DOHH2 (cell line): ENCODE measurements around the gene SLC25A17.

ENCODE experiments used
- H3F3A ChIP-seq: fragments of 200-600 bp; sonication (generic), shearing (Covaris generic); 2 replicates; pipeline ENCODE4 v1.6.0; 2016; ENCODE audit warnings: antibody characterized with exemption, mild to moderate bottlenecking; ENCODE audit not compliant: control insufficient read depth, insufficient read depth
- H3K27ac ChIP-seq: fragments of 200-600 bp; sonication (generic); 2 replicates; pipeline ENCODE4 v1.5.1; 2014; ENCODE audit warnings: low read depth, mild to moderate bottlenecking, low read length, moderate library complexity
- H3K27me3 ChIP-seq: fragments of 200-600 bp; sonication (generic); 2 replicates; pipeline ENCODE4 v1.6.1; 2014; ENCODE audit warnings: mild to moderate bottlenecking, low read length, mixed read lengths; ENCODE audit not compliant: control insufficient read depth
- H3K36me3 ChIP-seq: fragments of 200-600 bp; sonication (generic); 2 replicates; pipeline ENCODE4 v1.6.1; 2014; ENCODE audit warnings: mild to moderate bottlenecking, low read length, moderate library complexity, mixed read lengths; ENCODE audit not compliant: control insufficient read depth
- H3K4me1 ChIP-seq: fragments of 200-600 bp; sonication (generic); 2 replicates; pipeline ENCODE4 v1.6.1; 2014; ENCODE audit warnings: mild to moderate bottlenecking, low read length, mixed read lengths; ENCODE audit not compliant: control insufficient read depth
- H3K4me2 ChIP-seq: fragments of 200-600 bp; sonication (generic); 2 replicates; pipeline ENCODE4 v1.6.0; 2014; ENCODE audit warnings: mild to moderate bottlenecking, low read length, moderate library complexity
- H3K4me3 ChIP-seq: fragments of 200-600 bp; sonication (generic); 2 replicates; pipeline ENCODE4 v1.5.1; 2014; ENCODE audit warnings: mild to moderate bottlenecking, low read length, mixed read lengths
- H3K79me2 ChIP-seq: fragments of 200-600 bp; sonication (generic); 2 replicates; pipeline ENCODE4 v1.6.1; 2014; ENCODE audit warnings: mild to moderate bottlenecking, low read length, mixed read lengths; ENCODE audit not compliant: control insufficient read depth
- H3K9me2 ChIP-seq: fragments of 200-600 bp; sonication (generic); replicated peaks from 2 replicates; pipeline ENCODE4 v1.6.1; 2014; ENCODE audit warnings: mild to moderate bottlenecking, low read length, mixed read lengths; ENCODE audit not compliant: control insufficient read depth
- H3K9me3 ChIP-seq: fragments of 200-600 bp; sonication (generic); 2 replicates; pipeline ENCODE4 v1.6.1; 2014; ENCODE audit warnings: antibody characterized with exemption, low read length, mixed read lengths; ENCODE audit not compliant: control insufficient read depth, insufficient read depth
- H4K20me1 ChIP-seq: fragments of 200-600 bp; sonication (generic); 2 replicates; pipeline ENCODE4 v1.6.0; 2014; ENCODE audit warnings: low read depth, mild to moderate bottlenecking, antibody characterized with exemption, low read length, moderate library complexity; ENCODE audit not compliant: control insufficient read depth, insufficient read depth
- EZH2phosphoT487 ChIP-seq: fragments of 200-600 bp; sonication (generic); IDR thresholded peaks from 2 replicates; pipeline ENCODE4 v1.6.1; 2017; ENCODE audit warnings: borderline replicate concordance, mild to moderate bottlenecking, antibody characterized with exemption, low read length, moderate library complexity, mixed read lengths
- TF ChIP-seq, protein P1 (sequence below): fragments of 200-600 bp; sonication (generic); IDR thresholded peaks from one replicate; pipeline ENCODE4 v1.5.1; 2014; ENCODE audit warnings: antibody characterized with exemption, mild to moderate bottlenecking, low read depth, low read length; ENCODE audit not compliant: poor library complexity, severe bottlenecking

Gene SLC25A17

DNA sequence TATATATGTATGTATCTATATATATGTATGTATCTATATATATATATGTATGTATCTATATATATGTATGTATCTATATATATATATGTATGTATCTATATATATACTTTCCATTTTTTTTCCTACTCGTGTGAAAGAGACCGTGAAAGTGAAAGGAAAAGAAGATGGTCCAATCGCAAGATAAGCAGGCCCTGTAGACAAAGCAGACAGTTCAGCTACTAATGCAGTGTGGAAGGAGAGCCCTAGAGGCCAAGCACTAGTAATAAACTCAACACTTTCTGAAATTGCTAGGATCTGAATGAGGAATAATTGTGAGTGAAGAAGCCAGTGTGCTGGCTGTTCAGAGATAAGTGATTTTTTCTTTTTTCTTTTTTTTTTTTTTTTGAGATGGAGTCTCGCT is 92.6 kb downstream of the SLC25A17 start:
- H3K4me1 ChIP-seq = no peaks in the 10 kb centered on the region
- no peak overlapping the region for H3K4me2 ChIP-seq
- no peaks in the 10 kb centered on the region for H3K9me2 ChIP-seq
- no peak overlapping the region for H3K27ac ChIP-seq
- H3F3A ChIP-seq = no peaks in the 10 kb centered on the region
- no peaks in the 10 kb centered on the region for H3K9me3 ChIP-seq
- no peak overlapping the region for H3K4me3 ChIP-seq
- no peaks in the 10 kb centered on the region for H3K79me2 ChIP-seq
- no peaks in the 10 kb centered on the region for H3K36me3 ChIP-seq
- TF ChIP-seq, protein P1, sequence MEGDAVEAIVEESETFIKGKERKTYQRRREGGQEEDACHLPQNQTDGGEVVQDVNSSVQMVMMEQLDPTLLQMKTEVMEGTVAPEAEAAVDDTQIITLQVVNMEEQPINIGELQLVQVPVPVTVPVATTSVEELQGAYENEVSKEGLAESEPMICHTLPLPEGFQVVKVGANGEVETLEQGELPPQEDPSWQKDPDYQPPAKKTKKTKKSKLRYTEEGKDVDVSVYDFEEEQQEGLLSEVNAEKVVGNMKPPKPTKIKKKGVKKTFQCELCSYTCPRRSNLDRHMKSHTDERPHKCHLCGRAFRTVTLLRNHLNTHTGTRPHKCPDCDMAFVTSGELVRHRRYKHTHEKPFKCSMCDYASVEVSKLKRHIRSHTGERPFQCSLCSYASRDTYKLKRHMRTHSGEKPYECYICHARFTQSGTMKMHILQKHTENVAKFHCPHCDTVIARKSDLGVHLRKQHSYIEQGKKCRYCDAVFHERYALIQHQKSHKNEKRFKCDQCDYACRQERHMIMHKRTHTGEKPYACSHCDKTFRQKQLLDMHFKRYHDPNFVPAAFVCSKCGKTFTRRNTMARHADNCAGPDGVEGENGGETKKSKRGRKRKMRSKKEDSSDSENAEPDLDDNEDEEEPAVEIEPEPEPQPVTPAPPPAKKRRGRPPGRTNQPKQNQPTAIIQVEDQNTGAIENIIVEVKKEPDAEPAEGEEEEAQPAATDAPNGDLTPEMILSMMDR = no peak
- TF ChIP-seq EZH2phosphoT487 = no peak
- no peaks in the 10 kb centered on the region for H4K20me1 ChIP-seq
- no peaks in the 10 kb centered on the region for H3K27me3 ChIP-seq

- Histone ChIP-seq H3K27me3 (peaks cover 10% of the 10 kb centered on the region), H3K9me3 (no peaks in the 10 kb centered on the region), H3K36me3 (no peaks in the 10 kb centered on the region), H3K27ac (no peak overlapping the region), H4K20me1 (no peaks in the 10 kb centered on the region), H3K4me2 (no peak overlapping the region), H3K4me3 (no peak overlapping the region), H3K9me2 (no peaks in the 10 kb centered on the region), H3K4me1 (0 out of 2 replicates have a peak, but pooled peaks cover under 1% of the 10 kb centered on the region), H3K79me2 (no peaks in the 10 kb centered on the region), H3F3A (no peaks in the 10 kb centered on the region)
- no peak for TF ChIP-seq EZH2phosphoT487
- TF ChIP-seq, protein P1 = no peak
Observed at GRCh38 chr22:40723396-40723933, 95.7 kb downstream of the SLC25A17 start.

DNA sequence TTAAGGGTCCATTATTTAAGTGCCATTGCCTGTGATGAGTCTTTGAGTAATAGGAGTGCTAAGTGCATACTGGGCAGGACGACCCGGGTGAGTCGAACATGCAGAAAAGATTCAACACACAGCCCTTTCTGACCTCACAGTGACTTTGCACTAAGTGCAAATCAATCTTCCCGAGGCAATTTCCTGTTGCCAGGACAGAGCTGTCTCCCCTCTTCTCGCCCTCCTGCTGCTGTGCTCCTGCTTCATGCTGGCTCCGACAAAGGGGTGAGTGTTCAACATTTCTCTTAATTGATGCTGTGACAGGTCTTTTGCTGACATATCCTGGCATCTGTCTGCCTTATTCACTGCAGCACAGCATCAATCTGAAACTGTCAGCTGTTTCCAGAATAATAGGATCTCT is 97.9 kb downstream of the SLC25A17 start:
- Histone ChIP-seq H3F3A (no peaks in the 10 kb centered on the region), H3K27ac (no peak overlapping the region), H3K4me3 (no peak overlapping the region), H3K36me3 (no peaks in the 10 kb centered on the region), H3K79me2 (no peaks in the 10 kb centered on the region), H3K9me3 (no peaks in the 10 kb centered on the region), H3K9me2 (no peaks in the 10 kb centered on the region), H4K20me1 (no peaks in the 10 kb centered on the region), H3K27me3 (peaks cover 10% of the 10 kb centered on the region), H3K4me1 (0 out of 2 replicates have a peak, but pooled peaks cover 4% of the 10 kb centered on the region), H3K4me2 (no peak overlapping the region)
- TF ChIP-seq, protein P1 = no peak
- TF ChIP-seq EZH2phosphoT487 = no peak
